ENCODE results near the gene IQCF2.

DNA sequence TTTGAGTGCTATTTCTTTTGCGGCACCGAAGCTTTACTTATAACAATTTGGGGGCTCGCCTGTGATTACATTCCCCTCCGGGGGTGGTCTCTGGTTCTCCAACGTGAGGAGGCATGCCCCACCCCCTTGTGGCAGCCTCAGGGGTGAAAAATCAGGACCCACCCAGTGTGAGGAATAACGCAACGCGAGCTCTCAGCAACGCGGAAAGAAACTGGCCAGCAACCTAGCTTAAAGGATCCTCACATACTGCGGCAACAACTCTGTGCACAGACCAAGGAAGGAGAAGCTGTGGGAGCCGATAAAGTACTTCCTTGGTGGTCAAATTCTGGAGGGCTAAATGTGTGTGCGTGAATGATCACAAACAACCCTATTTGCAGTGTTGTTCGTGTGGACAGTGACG lies 36.0 kb downstream of the IQCF2 start:
- TF ChIP-seq EZH2phosphoT487 (IDR thresholded peaks at IDR 0.05; ENCODE audit: low read length): no peak
- TF ChIP-seq, protein P1, sequence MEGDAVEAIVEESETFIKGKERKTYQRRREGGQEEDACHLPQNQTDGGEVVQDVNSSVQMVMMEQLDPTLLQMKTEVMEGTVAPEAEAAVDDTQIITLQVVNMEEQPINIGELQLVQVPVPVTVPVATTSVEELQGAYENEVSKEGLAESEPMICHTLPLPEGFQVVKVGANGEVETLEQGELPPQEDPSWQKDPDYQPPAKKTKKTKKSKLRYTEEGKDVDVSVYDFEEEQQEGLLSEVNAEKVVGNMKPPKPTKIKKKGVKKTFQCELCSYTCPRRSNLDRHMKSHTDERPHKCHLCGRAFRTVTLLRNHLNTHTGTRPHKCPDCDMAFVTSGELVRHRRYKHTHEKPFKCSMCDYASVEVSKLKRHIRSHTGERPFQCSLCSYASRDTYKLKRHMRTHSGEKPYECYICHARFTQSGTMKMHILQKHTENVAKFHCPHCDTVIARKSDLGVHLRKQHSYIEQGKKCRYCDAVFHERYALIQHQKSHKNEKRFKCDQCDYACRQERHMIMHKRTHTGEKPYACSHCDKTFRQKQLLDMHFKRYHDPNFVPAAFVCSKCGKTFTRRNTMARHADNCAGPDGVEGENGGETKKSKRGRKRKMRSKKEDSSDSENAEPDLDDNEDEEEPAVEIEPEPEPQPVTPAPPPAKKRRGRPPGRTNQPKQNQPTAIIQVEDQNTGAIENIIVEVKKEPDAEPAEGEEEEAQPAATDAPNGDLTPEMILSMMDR (IDR thresholded peaks at IDR 0.05; ENCODE audit: low read length): no peak

Data from MM.1S (cell line).